ENCODE measurements around the gene FBXO42.

Gene FBXO42

DNA sequence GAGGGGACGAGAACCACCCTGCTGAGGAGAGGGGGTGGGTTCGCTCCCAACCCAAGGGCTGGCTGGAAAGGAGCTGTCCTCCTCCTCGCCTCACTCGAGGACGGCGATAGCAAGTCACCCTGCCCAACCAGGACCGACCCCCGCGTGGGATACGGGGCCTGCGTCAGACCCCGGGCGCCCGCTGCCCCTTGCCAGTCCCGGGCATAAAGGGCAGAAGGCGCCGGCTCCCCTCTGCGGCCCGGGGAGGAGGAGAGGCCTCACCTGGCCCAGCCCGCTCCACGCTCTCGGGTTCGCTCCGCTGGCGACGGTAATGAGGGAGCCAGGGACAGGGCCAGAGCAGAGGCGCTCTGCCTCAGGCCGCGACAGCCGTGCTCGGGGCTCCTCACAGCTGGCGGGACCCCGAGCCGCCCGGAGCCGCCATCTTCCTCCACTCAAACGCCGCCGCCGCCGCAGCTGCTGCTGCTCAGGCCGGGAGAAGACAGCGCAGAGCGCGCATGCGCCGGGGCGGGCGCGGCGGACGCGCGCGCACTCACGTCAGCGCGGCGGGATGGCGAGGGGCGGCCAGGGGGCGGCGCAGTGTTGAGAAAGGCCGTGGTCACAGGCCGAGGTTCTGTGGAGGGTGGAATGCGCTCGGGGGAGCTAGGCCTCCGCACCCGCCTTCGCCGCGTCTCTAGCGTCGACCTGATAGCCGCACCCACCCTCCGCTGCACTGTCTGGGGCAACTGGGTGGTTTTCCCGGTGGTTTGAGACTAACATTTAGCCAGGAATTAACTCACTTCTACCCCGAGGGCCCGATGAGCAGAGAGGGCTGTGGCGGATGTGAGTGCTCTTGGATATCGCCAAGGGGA is at the start of gene FBXO42:
TSS of gene FBXO42 (minus strand) at position 487 of the 848 bp plus-strand sequence. CDS start 37,062 bp downstream, outside the sequence.
- DNase-seq (ENCODE audit: low spot score), result peak; percentile 94

- DNase-seq (ENCODE audit: low spot score), result no peak
These were observed 46.2 kb upstream of the FBXO42 start for GRCh38 chr1:16398371-16398953.

- DNase-seq (ENCODE audit: low spot score), result no peak
These were observed 44.8 kb upstream of the FBXO42 start for GRCh38 chr1:16397120-16397519.

- DNase-seq (ENCODE audit: low spot score), result peak; percentile 42
These were observed 44.3 kb upstream of the FBXO42 start for GRCh38 chr1:16396591-16396990.

DNA sequence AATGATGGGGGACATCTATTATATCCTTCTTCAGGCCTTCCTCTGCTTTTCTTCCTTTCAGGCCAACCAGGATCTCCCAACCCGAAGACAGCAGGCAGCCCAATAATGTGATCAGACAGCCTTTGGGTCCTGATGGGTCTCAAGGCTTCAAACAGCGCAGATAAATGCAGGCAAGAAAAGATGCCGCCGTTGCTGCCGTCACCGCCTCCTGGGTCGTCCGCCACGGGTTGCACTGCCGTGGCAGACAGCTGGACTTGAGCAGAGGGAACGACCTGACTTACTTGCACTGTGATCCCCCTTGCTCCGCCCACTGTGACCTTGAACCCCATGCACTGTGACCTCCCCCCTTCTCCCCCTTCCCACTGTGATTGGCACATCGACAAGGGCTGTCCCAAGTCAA is 42.7 kb upstream of the FBXO42 start:
- DNase-seq (ENCODE audit: low spot score), result no peak

- DNase-seq (ENCODE audit: low spot score), result no peak
These were observed 41.6 kb upstream of the FBXO42 start for GRCh38 chr1:16393570-16394521.

DNA sequence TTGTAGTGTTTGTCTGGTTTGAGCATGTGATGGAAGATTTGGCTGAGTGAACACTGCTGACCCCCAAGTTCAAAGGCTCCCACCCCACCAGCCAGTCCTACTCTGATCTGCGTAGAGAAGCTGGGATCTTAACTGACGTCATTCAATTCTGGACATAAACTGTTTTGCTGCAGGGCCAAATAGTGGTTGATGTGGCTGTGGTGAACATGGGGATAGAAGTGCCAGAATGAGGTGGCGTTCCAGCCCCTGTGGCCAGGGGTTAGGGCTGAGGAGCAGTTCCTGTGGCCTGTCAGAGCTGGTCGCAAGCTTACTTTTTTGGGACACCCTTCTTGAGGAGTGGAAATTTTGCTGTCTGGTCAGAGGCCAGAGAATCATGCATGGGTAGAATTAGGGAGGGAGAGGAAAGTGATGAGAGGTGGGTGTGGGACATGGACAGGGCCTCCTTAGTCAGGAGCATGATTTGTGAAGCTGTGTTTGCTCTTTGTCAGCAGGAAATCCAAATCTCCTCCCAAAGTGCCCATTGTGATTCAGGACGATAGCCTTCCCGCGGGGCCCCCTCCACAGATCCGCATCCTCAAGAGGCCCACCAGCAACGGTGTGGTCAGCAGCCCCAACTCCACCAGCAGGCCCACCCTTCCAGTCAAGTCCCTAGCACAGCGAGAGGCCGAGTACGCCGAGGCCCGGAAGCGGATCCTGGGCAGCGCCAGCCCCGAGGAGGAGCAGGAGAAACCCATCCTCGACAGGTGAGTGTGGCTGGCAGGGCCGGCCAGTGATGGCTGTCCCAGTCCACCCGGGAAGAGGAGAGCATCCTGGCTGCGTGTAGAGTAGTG is 40.7 kb upstream of the FBXO42 start:
- DNase-seq (ENCODE audit: low spot score), result no peak

DNA sequence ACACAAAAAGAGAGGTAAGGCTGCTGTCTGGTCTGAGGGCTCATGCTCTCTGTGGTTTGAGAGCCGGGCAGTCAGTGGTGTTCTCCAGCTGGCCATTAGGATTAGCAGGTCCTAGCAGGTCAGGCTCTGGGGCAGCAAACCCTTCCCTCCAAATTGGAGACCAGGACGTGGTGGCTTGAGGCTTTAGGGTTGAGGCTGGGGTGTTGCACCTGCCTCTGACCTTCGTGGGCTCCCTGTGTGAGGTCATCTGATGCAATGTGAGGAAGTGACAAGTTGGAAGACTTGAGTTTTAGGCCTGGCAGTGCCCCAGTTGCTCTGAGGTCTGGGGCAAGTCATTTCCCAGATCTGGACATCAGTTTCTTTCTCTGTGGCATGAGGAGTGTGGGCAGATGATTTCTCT is 39.1 kb upstream of the FBXO42 start:
- DNase-seq (ENCODE audit: low spot score), result no peak

- no peak for DNase-seq (ENCODE audit: low spot score)
These were observed 35.2 kb upstream of the FBXO42 start for GRCh38 chr1:16387201-16388188.

DNA sequence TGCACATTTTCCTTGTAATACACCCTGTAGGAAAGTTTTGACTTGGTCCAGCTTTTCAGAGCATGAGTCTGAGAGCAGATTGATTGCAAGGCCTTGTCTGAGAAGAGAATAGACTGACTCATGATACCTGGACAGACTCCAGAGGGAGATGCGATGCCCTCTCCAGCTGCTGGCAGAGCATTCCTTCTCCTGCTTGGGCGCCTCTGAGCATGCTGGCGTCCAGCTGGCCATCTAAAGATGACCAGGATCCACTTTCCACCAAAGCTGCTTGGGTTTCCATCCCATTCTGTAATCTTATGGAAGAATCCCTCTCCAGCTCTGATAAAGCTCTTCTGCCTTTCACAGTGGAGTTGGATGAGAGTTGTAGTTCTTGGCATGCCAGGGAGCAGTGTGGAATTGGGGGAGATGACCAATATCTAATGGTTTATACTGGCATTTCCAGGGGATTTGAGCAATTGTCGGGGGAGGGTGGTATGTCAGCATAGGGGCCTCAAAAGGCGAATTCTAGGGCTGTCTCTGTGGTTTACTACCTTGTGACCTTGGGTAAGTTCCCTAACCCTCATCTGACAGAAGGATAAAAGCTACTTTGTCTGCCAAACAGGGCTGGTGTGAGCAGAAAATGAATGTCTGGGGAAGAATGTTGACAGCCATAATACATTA is 34.3 kb upstream of the FBXO42 start:
- peak; percentile 86 for DNase-seq (ENCODE audit: low spot score)

DNA sequence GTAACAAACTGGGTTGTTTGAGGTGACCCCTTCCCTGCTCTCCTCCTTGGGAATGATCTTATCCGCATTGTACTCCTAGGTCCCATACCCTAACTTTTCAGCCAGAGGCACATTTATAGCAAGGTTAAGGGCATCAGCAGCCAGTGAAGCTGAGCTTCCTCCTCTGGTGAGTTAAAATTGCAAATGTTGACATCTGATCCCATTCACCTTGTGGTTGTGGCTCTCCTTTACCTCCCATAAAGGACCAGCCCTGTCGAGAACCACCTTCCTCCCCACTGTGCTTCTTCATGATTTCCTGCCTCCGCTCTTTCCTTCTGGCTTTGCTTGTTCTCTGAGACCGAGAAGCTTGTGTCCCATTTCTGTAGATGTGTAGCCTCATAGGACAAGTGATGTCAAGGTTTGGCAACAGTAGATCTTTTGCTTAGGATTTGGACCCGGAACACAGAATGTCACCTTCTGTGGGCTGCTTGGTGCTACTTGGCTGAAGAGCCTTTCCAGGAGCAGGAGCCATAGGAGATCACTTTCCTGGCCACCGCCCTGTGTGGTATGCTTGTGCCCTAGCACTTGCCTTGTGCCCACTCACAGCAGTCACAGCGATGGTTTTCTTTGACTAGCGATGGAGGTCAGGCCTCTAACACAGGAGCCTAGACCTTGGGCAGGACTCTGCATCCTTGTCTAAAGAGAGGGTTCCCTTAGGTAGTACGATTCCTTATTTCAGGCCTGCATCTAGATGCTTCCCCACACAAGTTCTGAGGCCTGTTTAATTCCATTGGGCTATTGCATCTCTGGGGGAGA is 33.6 kb upstream of the FBXO42 start:
- DNase-seq (ENCODE audit: low spot score), result no peak

GRCh38 chr1:16383888-16384287 is 31.6 kb upstream of the FBXO42 start:
- no peak for DNase-seq (ENCODE audit: low spot score)

DNA sequence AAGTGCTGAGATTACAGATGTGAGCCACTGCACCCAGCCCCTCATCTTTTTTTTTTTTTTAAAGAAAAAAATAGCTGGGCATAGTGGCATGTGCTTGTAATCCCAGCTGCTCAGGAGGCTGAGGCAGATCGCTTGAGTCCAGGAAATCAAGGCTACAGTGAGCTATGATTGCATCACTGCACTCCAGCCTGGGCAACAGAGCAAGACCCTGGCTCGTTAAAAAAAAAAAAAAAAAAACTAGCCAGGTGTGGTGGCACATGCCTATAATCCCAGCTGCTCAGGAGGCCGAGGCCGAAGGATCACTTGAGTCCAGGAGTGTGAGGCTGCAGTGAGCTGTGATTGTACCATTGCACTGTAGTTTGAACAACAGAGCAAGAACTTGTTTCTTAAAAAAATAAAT is 28.6 kb upstream of the FBXO42 start:
- DNase-seq (ENCODE audit: low spot score), result no peak

DNA sequence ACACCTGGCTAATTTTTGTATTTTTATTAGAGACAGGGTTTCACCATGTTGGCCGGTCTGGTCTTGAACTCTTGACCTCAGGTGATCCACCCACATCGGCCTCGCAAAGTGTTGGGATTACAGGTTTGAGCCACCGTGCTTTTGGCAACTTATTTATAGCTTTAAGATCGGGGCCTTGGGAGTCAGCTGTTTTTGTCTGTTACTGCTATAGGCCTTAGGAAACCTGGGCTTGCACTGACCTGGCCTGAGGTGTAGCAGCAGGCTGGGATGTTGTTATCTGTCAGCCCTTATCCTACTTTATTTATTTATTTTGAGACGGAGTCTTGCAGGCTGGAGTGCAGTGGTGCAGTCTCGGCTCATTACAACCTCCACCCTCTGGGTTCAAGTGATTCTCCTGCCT is 26.2 kb upstream of the FBXO42 start:
- no peak for DNase-seq (ENCODE audit: low spot score)

- no peak for DNase-seq (ENCODE audit: low spot score)
These were observed 24.7 kb upstream of the FBXO42 start for GRCh38 chr1:16376971-16377370.

DNA sequence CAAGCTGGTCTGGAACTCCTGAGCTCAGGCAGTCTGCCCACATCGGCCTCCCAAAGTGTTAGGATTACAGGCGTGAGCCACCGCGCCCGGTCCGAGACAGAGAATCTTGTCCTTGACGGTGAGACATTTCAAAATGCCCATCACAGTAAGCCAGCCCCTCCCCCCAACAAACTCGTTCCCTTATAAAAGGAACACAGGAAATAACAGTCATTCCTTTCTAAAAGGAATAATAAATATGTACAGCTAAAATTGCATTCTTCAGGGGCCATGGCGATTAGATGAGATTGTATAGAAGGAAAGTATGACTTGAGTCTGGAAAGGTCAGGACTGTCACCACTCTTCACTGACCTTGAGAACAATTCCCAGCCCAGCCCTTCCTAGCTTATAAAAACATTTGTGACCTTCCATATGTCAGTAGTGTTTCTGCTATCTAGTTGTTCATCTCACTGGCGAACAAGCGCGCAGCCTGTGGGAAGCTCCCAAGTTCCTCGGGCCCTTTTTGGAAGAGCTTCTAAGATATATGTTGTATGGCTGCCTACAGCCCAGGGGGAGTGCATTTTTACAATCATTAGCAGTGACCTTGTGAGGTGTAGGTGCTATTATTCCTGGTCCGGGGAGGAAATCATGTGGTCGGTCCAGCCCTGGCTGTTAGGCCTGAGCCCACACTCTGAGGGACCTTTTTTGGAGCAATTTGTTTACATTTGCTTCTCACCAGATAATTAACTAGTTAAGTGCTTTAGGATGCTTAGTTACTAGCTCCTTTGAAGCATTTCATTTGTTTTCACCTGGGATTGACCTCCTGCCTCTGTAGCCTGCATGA is 23.5 kb upstream of the FBXO42 start:
- no peak for DNase-seq (ENCODE audit: low spot score)

GRCh38 chr1:16374266-16374665 is 22.0 kb upstream of the FBXO42 start:
- DNase-seq (ENCODE audit: low spot score), result no peak

Measured in kidney tubule cell (primary cell).